A549 treated with RU486 at 1 μM for 4 hours (cell line): ENCODE results near the gene DMD. TPM values are rescaled to one million over a fixed set of nuclear protein-coding genes. Genes with fewer than 3 reads are reported as not detected.

Experiments
- total RNA-seq: library from RNA; stranded (reverse); fragments of 200-300 nt; extraction: Qiagen RNA extraction; gene quantifications from 5 replicates; pipeline ENCODE4 v1.2.3, GENCODE V29; 2022; ENCODE audit warnings: low read depth

The DMD gene
- 0.14 TPM in 1 of 5 replicates, not detected in the others for total RNA-seq

GRCh38 chrX:33211356-33212260 lies at the start of gene DMD:
TSS of gene DMD (minus strand) at chrX:33211549. CDS start at chrX:33211312, 237 bp downstream.

GRCh38 chrX:31071725-31072124 lies 2139.6 kb downstream of the DMD start, which contains the start of gene FTHL17:
TSS of gene FTHL17 (minus strand) at chrX:31072041. CDS start at chrX:31071953, 88 bp downstream.

